HG02763 (cell line): Measurements from ENCODE around the gene KLF9.

ENCODE experiments used
- ATAC-seq: cut with Tn5 transposase; IDR thresholded peaks from one replicate; pipeline ENCODE4 v1.9.1; 2021; ENCODE audit warnings: mild to moderate bottlenecking, moderate library complexity; ENCODE audit not compliant: unreplicated experiment

The KLF9 gene

GRCh38 chr9:70367305-70367930, 47.0 kb downstream of the KLF9 start:
- no peak for ATAC-seq

DNA sequence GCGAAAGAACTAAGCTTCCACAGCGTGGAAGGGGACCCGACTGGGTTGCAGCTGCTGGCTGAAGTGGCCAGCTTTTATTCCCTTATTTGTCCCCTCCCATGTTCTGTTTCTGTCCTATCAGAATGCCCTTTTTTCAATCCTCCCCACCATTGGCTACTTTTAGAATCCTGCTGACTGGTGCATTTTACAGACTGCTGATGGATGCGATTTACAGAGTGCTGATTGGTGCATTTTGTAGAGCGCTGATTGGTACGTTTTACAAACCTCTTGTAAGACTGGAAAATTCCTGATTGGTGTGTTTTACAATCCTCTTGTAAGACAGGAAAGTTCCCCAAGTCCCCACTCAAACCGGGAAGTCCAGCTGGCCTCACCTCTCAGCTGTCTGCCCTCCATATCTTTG, 50.7 kb downstream of the KLF9 start:
- no peak for ATAC-seq

- ATAC-seq, result no peak
Measured at GRCh38 chr9:70362952-70363351, 51.5 kb downstream of the KLF9 start.

GRCh38 chr9:70355801-70356200, 58.7 kb downstream of the KLF9 start:
- ATAC-seq, result no peak

DNA sequence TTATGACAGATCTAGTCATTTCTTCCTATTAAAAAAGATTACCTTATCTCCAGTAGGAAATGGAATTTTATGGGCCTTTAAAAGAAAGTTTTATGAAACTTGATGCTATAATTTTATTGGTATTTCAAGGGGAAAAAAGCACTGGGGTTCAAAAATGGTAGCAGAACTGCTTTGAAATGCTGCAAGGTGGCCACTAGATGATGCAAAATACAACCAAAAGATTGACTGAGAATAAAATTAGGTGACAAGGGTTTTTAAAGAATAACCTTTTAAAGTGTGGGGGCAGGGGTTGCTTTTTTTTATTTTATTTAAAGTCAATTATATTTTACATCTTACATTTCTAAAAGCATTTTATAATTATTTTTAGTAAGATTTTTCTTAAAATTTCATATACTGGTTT, 61.7 kb downstream of the KLF9 start:
- no peak for ATAC-seq

DNA sequence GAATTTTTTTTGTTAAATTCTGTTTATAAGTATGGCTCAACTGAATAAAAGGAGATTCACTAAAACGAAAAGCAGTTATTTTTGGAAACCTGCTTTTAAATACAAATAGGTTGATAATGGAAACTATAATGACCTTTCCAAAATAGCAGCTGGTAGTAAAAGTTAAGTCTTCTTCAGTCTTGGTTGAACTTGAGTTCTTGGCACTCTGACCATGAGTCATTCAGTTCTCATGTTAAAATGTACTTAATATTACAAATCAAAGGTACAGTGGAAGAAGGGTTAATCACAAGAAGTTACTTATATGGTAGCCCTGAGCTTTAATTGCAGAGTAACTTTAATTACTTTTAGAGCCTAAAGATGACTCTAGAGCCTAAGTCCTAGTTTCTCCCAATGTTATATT, 62.1 kb downstream of the KLF9 start:
- ATAC-seq, result no peak

GRCh38 chr9:70347046-70347445, 67.4 kb downstream of the KLF9 start:
- ATAC-seq, result no peak

- no peak for ATAC-seq
Measured at GRCh38 chr9:70340572-70340971, 73.9 kb downstream of the KLF9 start.
